NCI-H1694 (cell line): ENCODE results near the gene FREY1.
"Not testable (repeated sequence)": the region's sequence is repeated elsewhere in the genome, so short reads cannot be mapped to it uniquely, and the experiment has no call there.

ENCODE experiments used
- DNase-seq: peaks from one replicate; lab custom pipeline; 2025; lab: John Stamatoyannopoulos, UW

Gene FREY1

DNA sequence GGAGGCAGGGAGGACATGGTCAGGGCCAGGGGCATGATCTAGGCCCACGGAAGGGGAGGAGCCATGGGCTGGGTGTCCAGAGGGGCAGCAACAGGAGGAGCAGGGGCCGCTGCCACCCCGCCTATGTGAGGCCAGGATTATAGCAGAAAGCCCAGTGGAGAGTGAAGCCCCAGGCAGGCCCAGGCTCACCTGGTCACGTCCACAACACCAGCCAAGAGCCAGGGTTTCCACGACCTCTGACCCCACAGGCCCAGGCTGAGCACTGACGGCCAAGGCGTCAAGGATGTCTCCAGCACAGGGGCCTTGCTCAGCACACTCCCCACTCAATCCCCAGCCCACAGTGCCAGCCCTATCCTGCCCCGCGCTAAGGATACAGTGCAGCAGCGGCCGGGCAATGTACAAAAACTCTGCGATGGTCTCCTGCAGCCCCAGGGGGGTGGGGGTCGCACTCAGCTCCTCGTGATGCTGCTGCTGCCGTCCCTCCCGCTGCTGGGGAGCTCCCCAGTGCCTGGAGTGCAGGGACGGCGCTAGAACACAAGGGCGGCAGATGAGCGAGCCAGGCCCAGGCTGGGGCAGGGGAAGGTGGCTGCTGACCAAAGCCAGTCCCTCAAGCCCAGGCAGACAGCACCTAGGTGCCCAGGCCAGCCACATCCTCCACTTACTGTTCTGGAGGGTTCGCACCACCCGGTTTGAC is 7.0 kb upstream of the FREY1 start:
- no peak for DNase-seq

DNA sequence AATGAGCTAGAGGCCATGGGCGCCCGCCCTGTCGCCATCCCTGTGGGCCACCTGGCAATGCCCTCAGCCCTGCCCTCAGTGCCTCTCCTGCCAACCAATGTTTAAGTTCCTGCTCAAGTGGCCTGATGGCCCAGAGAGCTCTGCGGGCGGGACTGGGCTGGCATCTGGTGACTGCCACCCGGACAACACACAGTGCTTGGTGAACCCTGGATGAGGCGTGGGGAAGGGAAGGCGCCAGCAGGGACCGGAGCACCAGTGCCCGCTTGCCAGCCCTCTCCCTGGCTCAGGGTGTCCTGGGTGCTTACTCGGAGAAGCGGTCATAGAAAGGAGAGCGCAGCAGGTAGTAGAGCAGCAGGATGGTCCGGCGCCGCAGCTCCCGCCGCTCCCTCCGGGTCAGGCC is 6.4 kb upstream of the FREY1 start:
- no peak for DNase-seq

DNA sequence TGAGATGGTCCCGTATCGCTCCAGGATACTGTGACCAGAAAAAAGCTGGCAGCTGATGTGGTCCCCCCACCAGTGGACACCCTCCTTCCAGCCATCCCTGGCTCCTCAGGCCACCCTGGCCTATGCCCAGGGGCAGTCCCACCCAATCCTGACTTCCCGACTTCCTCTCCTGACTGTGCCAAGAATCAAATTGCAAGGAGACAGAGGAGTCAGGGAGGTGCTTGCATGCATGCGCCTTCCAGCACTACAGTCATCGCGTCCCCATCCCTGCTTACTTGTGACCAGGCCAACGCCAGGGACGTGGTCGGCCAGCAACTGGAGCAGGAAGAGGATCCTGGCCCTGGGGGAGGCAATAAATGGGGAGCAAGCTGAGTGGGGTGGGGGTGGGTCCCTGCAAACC is 3.6 kb upstream of the FREY1 start:
- no peak for DNase-seq

DNA sequence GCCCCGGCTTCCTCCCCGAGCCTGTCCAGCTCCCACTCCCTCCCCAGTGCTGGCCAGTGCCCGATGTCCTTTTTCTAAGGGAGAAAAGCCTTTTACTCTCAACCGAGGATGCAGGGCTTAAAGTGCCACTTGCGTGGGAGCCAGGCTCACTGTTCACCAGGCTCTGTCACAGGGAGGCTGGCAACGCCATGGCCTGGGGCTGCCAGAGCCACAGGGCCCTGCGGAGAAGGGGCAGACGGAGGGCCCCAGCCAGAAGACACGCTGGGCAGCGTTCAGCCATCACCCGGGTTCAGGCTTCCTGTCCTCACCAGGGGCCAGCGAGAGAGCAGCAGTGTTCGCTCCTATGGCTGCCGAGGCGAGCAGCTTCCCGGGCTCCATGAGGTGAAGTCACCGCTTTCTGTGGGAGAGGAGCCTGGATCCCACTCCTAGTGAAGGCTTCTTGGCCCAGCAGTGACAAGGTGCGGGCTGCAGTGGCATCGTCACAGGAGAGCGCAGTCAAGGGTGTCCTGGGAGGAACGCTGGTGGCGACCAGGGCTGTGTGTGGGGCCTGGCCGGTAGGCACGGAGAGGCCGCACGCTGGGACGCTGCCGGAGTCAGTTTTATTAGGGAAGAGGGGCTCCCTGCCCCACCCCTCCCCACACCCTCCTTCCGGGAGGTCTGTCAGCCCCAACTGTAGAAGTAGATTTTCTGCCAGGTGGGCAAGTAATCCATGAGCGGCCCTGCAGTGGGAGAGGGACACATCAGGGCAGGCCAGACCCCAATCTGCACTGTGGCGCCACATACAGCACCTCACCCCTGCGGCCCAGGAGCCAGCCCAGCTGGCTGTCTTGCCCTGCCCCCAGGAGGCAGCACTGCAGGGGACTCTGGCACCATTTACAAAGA is 2.8 kb upstream of the FREY1 start:
- no peak for DNase-seq

DNA sequence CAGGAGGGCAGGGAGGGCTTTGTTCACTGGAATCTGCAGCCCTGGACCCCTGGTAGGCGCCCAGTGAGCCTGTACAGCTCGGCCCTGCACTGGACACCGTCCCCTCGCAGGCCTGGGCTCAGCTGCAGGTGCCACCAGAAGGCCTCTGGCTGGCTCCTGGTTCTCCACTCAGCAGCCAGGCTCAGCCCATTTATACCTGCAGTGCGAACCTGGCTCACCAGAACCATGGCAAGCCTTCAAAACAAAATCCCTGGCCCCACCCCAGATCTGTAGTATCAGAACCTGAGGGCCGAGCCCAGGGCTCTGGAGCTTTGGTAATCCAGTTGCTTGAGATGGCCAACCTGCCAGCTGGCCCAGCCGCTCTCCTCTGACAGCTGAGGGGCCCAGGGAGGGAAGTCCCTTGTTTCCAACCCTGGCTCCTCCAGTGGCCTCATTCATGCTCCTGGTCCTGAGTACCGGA is 870 bp upstream of the FREY1 start:
- no peak for DNase-seq

DNA sequence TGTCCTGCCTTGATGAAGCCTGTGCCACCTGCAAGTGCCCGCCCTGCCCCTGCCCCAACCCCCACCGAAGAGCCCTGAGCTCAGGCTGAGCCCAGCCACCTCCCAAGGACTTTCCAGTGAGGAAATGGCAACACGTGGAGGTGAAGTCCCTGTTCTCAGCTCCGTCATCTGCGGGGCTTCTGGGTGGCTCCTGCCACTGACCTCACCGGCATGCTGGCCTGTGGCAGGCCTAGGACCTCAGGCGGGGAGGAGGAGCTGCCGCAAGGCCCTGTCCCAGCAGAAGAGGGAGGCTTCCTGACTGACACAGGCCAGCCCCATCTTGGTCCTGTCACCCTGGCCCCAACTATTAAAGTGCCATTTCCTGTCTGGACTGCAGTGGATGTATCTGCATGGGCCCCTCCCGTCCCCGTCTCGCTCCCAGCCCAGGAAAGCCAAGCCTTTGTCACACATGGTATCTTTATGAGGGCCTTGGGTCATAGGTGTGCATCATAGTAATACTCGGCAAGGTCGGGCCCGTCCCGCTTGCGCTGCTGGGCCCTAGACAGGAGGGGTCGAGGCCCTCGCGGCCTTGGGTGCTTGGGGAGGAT is 882 bp downstream of the FREY1 start:
- no peak for DNase-seq

DNA sequence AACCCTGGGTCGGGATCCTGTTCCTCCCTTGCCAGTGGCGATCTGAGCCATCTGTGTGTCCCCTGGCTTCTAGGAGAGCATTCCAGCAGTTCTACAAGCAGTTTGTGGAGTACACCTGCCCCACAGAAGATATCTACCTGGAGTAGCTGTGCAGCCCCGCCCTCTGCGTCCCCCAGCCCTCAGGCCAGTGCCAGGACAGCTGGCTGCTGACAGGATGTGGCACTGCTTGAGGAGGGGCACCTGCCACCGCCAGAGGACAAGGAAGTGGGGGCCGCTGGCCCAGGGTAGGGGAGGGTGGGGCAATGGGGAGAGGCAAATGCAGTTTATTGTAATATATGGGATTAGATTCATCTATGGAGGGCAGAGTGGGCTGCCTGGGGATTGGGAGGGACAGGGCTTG is 1.5 kb downstream of the FREY1 start:
- DNase-seq = not testable (repeated sequence)

DNA sequence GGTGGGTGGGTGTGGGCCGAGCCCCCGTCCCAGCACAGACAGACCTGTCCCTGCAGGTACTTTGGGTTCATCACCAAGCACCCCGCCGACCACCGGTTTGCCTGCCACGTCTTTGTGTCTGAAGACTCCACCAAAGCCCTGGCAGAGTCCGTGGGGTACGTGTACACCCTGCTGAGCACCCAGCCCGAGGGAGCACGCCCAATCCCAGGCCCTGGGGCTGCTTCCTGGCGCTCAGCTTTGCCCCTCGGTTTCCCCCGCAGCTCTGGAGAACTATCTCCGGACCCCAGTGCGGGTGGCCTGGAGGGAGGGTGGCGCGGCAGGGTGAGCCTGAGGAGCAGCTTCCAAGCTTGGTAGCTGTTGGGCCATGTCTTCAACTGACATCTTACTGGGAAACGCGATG is 2.0 kb downstream of the FREY1 start:
- DNase-seq = no peak

DNA sequence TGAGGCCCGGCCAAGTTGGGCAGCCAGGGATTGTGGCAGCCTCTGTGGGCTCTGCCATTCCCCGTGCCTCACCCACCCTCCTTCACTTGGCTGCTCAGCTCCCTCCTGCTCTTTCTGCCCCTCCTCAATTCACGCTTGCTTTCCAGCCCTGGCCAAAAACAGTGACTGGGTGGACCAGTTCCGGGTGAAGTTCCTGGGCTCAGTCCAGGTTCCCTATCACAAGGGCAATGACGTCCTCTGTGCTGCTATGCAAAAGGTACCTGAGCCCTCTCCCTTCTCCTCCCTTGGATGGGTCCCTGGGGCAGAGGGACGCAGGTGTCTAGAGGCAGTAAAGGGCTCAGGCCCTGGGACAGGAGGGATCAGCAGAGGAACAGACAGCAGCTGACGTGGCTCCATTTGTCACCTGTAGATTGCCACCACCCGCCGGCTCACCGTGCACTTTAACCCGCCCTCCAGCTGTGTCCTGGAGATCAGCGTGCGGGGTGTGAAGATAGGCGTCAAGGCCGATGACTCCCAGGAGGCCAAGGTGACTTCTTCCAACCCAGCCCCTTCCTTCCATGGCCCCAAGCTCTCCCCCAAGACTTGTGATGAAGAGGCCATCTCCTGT is 2.7 kb downstream of the FREY1 start:
- DNase-seq = no peak

DNA sequence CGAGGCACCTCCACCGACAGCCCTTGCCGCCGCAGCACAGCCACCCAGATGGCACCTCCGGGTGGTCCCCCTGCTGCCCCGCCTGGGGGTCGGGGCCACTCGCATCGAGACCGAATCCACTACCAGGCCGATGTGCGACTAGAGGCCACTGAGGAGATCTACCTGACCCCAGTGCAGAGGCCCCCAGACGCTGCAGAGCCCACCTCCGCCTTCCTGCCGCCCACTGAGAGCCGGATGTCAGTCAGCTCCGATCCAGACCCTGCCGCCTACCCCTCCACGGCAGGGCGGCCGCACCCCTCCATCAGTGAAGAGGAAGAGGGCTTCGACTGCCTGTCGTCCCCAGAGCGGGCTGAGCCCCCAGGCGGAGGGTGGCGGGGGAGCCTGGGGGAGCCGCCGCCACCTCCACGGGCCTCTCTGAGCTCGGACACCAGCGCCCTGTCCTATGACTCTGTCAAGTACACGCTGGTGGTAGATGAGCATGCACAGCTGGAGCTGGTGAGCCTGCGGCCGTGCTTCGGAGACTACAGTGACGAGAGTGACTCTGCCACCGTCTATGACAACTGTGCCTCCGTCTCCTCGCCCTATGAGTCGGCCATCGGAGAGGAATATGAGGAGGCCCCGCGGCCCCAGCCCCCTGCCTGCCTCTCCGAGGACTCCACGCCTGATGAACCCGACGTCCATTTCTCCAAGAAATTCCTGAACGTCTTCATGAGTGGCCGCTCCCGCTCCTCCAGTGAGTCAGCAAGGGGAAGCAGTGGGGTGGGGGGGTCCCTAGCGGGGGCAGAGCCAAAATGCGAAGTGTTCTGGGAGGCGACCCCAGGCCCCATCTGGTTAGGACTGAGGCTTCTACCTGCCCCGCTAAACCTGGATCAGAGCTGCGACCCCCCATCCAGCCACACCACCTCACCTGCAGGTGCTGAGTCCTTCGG is 4.4 kb downstream of the FREY1 start:
- DNase-seq = no peak

DNA sequence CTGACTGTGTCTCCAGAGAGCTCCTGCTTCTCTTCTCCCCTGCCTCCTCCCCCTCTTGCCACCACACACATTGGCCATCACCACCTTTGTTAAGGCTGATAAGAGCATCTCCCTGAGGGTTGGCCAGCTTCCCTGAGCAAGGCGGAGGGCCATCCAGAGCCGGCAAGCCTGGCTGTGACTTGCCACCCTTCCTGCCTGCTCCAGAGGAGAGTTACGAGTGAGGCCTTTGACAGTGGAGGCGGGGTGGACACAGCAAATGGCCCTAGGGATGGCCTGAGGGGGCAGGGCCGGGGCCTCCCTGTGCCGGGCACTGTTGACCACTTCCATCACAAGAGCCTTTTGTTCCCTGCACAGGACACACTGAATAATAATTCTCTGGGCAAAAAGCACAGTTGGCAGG is 5.4 kb downstream of the FREY1 start:
- DNase-seq = no peak

DNA sequence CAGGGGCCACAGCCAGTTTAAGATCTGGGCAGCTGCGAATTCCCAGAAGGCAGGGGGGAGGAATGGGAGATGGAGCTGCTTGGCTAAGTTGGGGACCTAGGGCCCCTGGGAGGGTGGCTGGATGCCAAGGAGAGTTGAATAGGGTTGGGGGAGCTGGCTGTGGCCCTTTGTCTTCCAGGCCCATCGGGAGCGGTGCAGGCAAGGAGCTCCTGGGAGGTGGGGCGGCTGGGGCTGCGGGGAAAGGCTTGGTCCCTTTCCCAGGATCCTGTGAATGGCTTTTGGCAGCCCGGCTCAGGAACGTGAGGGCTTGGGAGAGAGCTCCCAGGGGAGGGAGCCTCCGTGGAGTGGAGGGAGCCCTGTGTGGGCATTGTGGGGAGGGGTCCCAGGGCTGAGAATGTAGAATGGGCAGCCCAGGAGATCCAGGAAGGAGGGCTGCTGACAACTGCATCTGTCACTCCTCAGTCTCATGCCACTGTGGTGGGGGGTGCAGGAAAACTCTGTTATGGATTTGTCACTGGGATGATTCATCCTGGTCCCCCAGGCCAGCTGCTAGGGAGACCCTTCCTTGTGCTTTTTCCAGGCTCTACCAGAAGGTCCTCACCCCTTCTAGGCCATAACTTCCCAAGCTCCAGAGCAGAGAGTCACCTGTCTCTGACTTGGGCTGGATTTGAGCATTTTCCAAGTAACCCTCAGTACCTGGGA is 6.0 kb downstream of the FREY1 start:
- no peak for DNase-seq

DNA sequence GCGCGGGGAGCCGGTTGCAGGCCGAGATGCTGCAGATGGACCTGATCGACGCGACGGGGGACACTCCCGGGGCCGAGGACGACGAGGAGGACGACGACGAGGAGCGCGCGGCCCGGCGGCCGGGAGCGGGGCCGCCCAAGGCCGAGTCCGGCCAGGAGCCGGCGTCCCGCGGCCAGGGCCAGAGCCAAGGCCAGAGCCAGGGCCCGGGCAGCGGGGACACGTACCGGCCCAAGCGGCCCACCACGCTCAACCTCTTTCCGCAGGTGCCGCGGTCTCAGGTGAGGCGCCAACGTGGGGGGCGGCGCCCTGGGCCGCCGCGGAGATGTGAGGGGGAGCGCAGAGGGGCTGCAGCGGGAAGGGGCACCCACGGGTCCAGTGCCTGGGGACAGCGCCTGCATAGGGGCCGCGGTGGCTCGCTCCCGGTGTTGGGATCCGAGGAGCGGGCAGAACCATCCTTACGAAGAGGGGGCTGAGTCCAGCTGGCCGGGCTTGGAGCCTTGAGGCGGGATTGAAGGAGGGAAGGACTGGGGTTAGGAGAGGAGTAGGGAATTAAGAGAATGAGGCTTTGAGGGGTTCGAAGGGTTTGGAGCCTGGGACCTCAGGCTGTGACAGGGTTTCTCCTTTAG is 6.8 kb downstream of the FREY1 start:
- DNase-seq = not testable (repeated sequence)

DNA sequence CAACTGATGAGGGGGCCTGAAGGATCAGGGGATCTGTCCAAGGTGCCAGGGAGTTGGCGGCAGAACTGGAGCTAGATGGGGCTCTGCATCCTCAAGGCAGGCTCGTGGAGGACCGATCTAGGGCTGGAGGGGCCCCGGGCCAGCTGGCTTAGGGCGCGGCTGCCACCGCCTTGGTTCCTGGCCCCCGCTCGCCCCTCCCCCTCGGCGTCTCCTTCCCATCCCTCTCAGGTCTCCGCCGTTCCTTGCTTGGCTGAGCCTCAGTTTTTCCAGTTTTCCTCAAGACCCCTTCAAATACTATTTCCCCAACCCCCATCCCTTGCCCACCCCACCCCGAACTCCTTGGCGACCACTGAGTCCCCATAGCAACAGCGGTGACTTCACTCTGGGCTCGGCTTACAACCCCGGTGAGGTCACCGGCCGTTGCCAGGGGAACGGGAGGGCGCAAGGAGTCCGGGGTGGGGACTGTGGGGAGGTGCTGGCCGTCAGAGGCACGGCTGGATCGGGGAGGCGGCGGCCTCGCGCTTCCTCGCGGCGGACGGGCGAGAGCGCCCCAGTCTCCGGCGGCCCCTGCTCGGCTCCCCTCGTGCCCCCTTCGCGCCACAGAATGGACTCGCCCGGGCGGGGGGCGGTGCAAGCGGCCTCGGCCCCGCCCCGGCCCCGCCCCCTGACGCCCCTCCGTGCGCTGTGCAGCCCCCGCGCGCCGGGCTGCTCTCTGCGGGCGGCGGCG is 7.5 kb downstream of the FREY1 start:
- DNase-seq = no peak

DNA sequence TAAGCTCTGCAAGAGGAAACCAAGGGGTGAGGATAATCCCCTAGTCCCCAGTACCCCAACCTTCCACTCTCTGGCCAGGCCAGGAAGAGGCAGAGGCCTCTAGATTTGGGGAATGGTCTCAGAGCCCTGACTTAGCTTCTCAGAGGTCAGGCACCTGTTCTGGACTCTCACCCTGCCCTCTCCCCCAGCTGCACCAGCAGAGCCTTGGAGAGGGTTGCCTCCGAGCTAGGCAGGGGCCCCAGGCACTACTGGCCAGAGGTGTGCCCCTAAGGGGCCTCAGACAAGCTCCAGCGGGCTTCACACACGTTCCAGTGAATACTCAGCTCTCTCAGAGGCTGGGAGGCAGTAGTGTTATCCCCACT is 8.0 kb downstream of the FREY1 start:
- DNase-seq = no peak

DNA sequence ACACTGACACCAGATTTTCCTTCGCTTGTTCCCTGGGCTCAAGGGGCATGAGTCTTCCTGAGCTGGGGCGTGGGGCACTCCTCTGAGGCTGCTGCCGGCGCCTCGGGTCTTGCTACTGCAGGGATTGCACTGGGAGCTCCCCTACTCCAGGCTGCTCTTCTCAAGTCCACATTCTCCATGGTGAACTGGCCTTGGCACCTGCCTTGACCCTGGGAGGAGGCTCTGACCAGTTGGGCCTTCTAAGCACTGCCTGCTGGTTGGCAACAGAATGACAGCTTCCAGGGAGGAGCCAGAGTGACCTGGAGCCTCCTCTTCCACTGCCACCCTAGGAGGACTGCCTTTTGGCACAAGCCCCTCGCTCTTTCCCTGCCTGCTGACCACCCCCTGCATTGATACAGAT is 9.5 kb downstream of the FREY1 start:
- no peak for DNase-seq

DNA sequence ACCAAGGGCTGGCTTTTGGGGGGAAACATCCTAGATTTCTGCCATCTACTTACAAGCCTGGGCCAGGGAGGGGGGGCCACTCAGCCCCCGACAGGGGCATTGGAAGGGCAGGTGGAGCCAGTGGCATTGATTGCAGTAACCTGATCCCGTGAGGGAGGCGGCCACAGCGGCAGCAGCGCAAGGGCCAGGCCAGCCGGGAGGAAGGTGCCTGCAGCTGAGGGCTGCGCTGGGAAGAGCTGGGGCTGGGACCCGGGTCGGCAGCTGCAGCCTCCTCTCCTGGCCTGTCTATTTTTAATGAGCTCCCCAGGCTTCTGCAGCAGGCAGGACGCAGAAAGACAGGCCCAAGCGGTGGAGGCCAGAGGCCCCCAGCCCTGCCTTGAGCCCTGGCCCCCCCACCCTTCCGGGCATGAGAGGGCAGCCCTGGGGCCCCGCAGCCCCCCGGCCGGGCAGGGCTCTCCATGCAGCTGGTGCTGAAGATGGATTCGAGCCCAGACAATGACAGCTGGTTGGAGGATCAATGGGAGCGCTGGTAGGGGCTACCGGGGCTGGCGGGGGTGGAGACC is 10.6 kb downstream of the FREY1 start:
- no peak for DNase-seq

DNA sequence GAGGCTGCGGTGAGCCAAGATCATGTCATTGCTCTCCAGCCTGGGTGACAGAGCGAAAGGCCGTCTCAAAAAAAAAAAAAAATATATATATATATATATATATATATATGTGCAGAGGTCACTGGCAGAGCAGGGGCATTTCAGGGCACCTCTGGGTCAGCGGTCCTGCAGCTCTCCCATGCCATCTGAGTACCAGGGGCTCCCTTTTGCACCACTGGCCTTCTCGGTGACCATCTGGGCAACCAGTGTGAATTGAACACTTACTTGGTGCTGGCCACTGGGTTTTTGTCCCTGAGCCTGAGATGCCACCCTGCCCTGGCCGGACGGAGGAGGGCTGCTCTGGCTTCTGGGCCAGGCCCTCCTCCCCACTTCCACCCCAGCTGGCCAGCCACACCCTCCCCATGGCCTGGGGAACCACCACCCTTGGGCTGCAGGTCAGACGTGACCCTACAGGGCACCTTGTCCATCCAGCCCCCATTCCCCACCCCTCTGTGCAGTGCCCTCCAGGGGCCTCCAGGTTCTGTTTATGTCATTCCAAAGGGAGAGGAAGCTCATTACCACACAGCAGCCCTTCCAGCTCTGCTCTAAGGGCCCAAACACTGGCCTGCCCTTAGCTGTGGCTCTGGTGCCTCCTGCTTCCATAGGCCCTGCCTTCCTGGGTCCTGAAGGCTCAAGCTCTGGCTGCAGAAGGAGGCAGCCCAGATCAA is 11.4 kb downstream of the FREY1 start:
- no peak for DNase-seq
